Lower leg skin (tissue), 3 donors: ENCODE measurements around the gene EPHB4.

Source experiments
- POLR2A ChIP-seq, 2 donors: fragments of 450-650 bp; IDR thresholded peaks; one replicate each; pipeline ENCODE4 v1.6.1; 2016 to 2017; ENCODE audit warnings: antibody characterized with exemption in 2 of 2, mild to moderate bottlenecking in 1 of 2, moderate library complexity in 1 of 2
- TF ChIP-seq, protein P1 (sequence below), 3 donors: fragments of 450-650 bp; IDR thresholded peaks; one replicate each; pipeline ENCODE4 v1.5.1; 2016; ENCODE audit warnings: antibody characterized with exemption in 3 of 3, mild to moderate bottlenecking in 3 of 3, moderate library complexity in 2 of 3

DNA sequence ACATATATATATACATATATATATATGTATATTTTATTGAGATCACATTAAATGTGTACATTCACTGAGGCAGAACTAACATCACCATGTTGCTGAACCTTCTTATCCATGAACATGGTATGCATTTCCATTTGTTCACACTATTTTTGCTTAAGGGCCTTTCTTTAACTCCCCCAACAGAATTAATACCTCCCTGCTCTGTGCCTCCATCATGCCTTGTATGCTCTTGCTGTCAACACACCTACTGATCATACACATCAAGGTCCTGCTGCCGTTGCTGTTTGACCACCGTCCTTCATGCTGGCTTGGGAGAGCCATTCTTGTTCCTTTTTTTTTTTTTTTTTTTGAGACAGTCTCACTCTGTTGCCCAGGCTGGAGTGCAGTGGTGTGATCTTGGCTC is 43.5 kb downstream of the EPHB4 start:
- TF ChIP-seq, protein P1, sequence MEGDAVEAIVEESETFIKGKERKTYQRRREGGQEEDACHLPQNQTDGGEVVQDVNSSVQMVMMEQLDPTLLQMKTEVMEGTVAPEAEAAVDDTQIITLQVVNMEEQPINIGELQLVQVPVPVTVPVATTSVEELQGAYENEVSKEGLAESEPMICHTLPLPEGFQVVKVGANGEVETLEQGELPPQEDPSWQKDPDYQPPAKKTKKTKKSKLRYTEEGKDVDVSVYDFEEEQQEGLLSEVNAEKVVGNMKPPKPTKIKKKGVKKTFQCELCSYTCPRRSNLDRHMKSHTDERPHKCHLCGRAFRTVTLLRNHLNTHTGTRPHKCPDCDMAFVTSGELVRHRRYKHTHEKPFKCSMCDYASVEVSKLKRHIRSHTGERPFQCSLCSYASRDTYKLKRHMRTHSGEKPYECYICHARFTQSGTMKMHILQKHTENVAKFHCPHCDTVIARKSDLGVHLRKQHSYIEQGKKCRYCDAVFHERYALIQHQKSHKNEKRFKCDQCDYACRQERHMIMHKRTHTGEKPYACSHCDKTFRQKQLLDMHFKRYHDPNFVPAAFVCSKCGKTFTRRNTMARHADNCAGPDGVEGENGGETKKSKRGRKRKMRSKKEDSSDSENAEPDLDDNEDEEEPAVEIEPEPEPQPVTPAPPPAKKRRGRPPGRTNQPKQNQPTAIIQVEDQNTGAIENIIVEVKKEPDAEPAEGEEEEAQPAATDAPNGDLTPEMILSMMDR (IDR thresholded peaks at IDR 0.05), result no peak
- no peak for TF ChIP-seq POLR2A (IDR thresholded peaks at IDR 0.05)
